ENCODE results near the gene CDC42BPA.

DNA sequence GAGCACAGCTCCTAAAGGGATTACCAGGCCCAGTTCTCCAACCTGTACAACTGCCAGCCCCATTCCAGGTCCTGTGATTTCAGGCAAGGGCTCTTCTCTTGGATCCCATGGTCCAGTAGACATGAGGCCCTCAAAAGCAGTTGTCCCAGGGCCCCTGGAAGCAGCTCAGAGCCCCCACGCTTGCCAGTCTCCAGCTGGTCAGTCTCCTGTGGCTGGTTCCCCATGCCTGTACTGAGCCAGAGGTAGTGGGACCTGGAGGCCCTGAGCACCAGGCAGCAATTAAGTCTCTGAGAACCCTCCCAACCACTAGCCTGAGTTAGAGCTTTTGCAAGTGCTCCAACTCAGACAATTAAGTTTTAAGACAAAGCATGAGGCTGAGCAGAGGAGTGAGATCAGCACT, 36.9 kb downstream of the CDC42BPA start:
- no peak for TF ChIP-seq CTCF (IDR thresholded peaks at IDR 0.05 in 2 of 3, conservative IDR thresholded peaks at IDR 0.05 in 1 of 3; ENCODE audit: insufficient read depth in 2 of 3, low read depth in 1 of 3, low read length in 3 of 3)
- TF ChIP-seq SIN3A (IDR thresholded peaks at IDR 0.05; ENCODE audit: borderline replicate concordance in 2 of 2, control insufficient read depth in 1 of 2, low read depth in 2 of 2, low read length in 2 of 2) = no peak
- no peak for TF ChIP-seq MYC (IDR thresholded peaks at IDR 0.05; ENCODE audit: low read depth, low read length)
- no peak for TF ChIP-seq MYC (CRISPR knock-in tag; IDR thresholded peaks at IDR 0.05; ENCODE audit: borderline replicate concordance, low read depth)
- no peak for TF ChIP-seq ZNF766 (CRISPR knock-in tag; conservative IDR thresholded peaks at IDR 0.05)
- no peak for TF ChIP-seq POLR2A (conservative IDR thresholded peaks at IDR 0.05)
- no peak for TF ChIP-seq ZHX1 (conservative IDR thresholded peaks at IDR 0.05; ENCODE audit: low read length)
- TF ChIP-seq EZH2 (IDR thresholded peaks at IDR 0.05; ENCODE audit: borderline replicate concordance, low read depth, low read length) = no peak
- no peak for TF ChIP-seq POLR3A (IDR thresholded peaks at IDR 0.05; ENCODE audit: borderline replicate concordance, extremely low read depth, insufficient read depth, insufficient read length)
- TF ChIP-seq SP1 (CRISPR knock-in tag; IDR thresholded peaks at IDR 0.05) = no peak
- TF ChIP-seq TAF7 (tag; IDR thresholded peaks at IDR 0.05) = no peak
